Measurements from ENCODE around the gene TTC23. TPM values are rescaled to one million over a fixed set of nuclear protein-coding genes. Genes with fewer than 3 reads are reported as not detected.
"Not testable (repeated sequence)": the region's sequence is repeated elsewhere in the genome, so short reads cannot be mapped to it uniquely, and the experiment has no call there.

Gene TTC23
- total RNA-seq, 1 experiment from 2014 or later = 17.8 TPM

GRCh38 chr15:99197856-99198255 is 51.5 kb downstream of the TTC23 start (continued):
- TF ChIP-seq ZNF532 (CRISPR knock-in tag; IDR thresholded peaks at IDR 0.05; ENCODE audit: borderline replicate concordance) (no peak), MAX (CRISPR knock-in tag; IDR thresholded peaks at IDR 0.05) (no peak), ZNF423 (CRISPR knock-in tag; IDR thresholded peaks at IDR 0.05) (no peak), JAZF1 (CRISPR knock-in tag; IDR thresholded peaks at IDR 0.05) (no peak), PRDM15 (CRISPR knock-in tag; IDR thresholded peaks at IDR 0.05) (no peak), ZBTB43 (CRISPR knock-in tag; IDR thresholded peaks at IDR 0.05) (no peak)

GRCh38 chr15:99192181-99192580 is 57.2 kb downstream of the TTC23 start:
- H3K4me3 Mint-ChIP-seq; ATAC-seq; H3K27ac Mint-ChIP-seq; POLR2A ChIA-PET; H3K27me3 Mint-ChIP-seq (ENCODE audit: low read depth); CTCF ChIA-PET; DNase-seq (ENCODE audit: low spot score); H3K4me1 Mint-ChIP-seq: not testable (repeated sequence)
- Mint-ChIP-seq H3K9me3 (peaks cover 30% of the 10 kb centered on the region), H3K36me3 (peaks cover 59% of the 10 kb centered on the region)

- H3K27ac Mint-ChIP-seq = no peak overlapping the region
- H3K9me3 Mint-ChIP-seq = peaks cover 27% of the 10 kb centered on the region
- TF ChIP-seq TEAD1 (CRISPR knock-in tag; IDR thresholded peaks at IDR 0.05) (no peak), PRRX2 (CRISPR knock-in tag; IDR thresholded peaks at IDR 0.05) (no peak), ZSCAN18 (CRISPR knock-in tag; IDR thresholded peaks at IDR 0.05) (no peak), NR3C1 (CRISPR knock-in tag; conservative IDR thresholded peaks at IDR 0.05; ENCODE audit: low read depth) (no peak), FOXP1 (CRISPR knock-in tag; IDR thresholded peaks at IDR 0.05; ENCODE audit: borderline replicate concordance) (no peak), SOX15 (CRISPR knock-in tag; IDR thresholded peaks at IDR 0.05) (no peak), OVOL2 (CRISPR knock-in tag; IDR thresholded peaks at IDR 0.05; ENCODE audit: borderline replicate concordance) (no peak)
- ATAC-seq (no peak), DNase-seq (ENCODE audit: low spot score) (no peak)
- peaks cover 38% of the 10 kb centered on the region for H3K36me3 Mint-ChIP-seq
- ChIA-PET CTCF (no interaction called here), POLR2A (no interaction called here)
- no peaks in the 10 kb centered on the region for H3K27me3 Mint-ChIP-seq (ENCODE audit: low read depth)
- H3K4me1 Mint-ChIP-seq = peaks cover 11% of the 10 kb centered on the region
- H3K4me3 Mint-ChIP-seq = no peak overlapping the region
Measured at GRCh38 chr15:99187936-99188335, 61.4 kb downstream of the TTC23 start.

Data from WTC11 (cell line).